ENCODE results near the gene CLK1. TPM values are rescaled to one million over a fixed set of nuclear protein-coding genes. Genes with fewer than 3 reads are reported as not detected.

CLK1 gene
- total and polyA plus RNA-seq, 2 of the 8 experiments (the other 6 are each of a cell fraction or from before 2014, with no cell fraction given) = 22.3 to 35.2 TPM

GRCh38 chr2:200877443-200877842, 13.0 kb upstream of the CLK1 start:
- CTCF ChIA-PET (ENCODE audit: partially characterized antibody) = interaction anchor here (1.1 kb wide), 1 partner anchor 355 kb away, joined by 4 read pairs; no protein-coding TSS in a partner anchor
- TF ChIP-seq ZNF274 (IDR thresholded peaks at IDR 0.05; ENCODE audit: borderline replicate concordance, extremely low read depth, low read length) (no peak), USF2 (IDR thresholded peaks at IDR 0.05; ENCODE audit: low read length) (no peak), YY1 (IDR thresholded peaks at IDR 0.05; ENCODE audit: low read depth, low read length) (no peak), PHF8 (conservative IDR thresholded peaks at IDR 0.05; ENCODE audit: low read depth, low read length) (no peak), TEAD4 (IDR thresholded peaks at IDR 0.05; ENCODE audit: low read depth, low read length) (no peak), JUN (IDR thresholded peaks at IDR 0.05; ENCODE audit: low read depth, low read length) (no peak), E2F6 (IDR thresholded peaks at IDR 0.05) (no peak), KDM4A (IDR thresholded peaks at IDR 0.05; ENCODE audit: low read depth, low read length, severe bottlenecking) (no peak), KDM5A (IDR thresholded peaks at IDR 0.05; ENCODE audit: low read length) (no peak), SAP30 (IDR thresholded peaks at IDR 0.05; ENCODE audit: insufficient read depth, insufficient replicate concordance, low read length) (no peak), EP300 (IDR thresholded peaks at IDR 0.05; ENCODE audit: borderline replicate concordance in 1 of 2, low read depth in 2 of 2, low read length in 2 of 2) (no peak), CBX5 (IDR thresholded peaks at IDR 0.05; ENCODE audit: low read depth, low read length) (no peak), CTBP2 (IDR thresholded peaks at IDR 0.05; ENCODE audit: borderline replicate concordance, insufficient read depth, insufficient read length, low read length) (no peak)

More at GRCh38 chr2:200877443-200877842, 13.0 kb upstream of the CLK1 start:
- no peak overlapping the region for H2BK5ac ChIP-seq (ENCODE audit: low read depth, low read length)
- no peak overlapping the region for H3K23ac ChIP-seq (ENCODE audit: insufficient read length)
- no peaks in the 10 kb centered on the region for H3K27me3 ChIP-seq (replicated peaks in 1 of 4; ENCODE audit: control insufficient read depth in 3 of 4, extremely low read depth in 1 of 4, insufficient read depth in 3 of 4, low read length in 3 of 4)
- H3K9me3 ChIP-seq (ENCODE audit: insufficient read depth in 2 of 2, low read depth in 1 of 2, low read length in 1 of 2) = no peaks in the 10 kb centered on the region
- no peaks in the 10 kb centered on the region for H3K4me1 ChIP-seq (replicated peaks in 1 of 4; ENCODE audit: control insufficient read depth in 3 of 4, insufficient read depth in 4 of 4, low read length in 3 of 4)
- H3K14ac ChIP-seq (ENCODE audit: insufficient read length) = no peak overlapping the region
- no peak overlapping the region for H2BK120ac ChIP-seq (replicated peaks; ENCODE audit: low read depth, low read length)
- no peak overlapping the region for H2BK15ac ChIP-seq (ENCODE audit: low read length)
- no peak overlapping the region for H3K4ac ChIP-seq (replicated peaks; ENCODE audit: insufficient read length, low read depth, low read length)
- H3K9ac ChIP-seq (replicated peaks in 1 of 4; ENCODE audit: extremely low read depth in 1 of 4, low read depth in 3 of 4, low read length in 3 of 4) = no peak overlapping the region
- no peak overlapping the region for H3K27ac ChIP-seq (ENCODE audit: low read depth, low read length)
- POLR2A ChIA-PET (ENCODE audit: partially characterized antibody) = interaction anchor here (1.0 to 1.3 kb wide), 2 partner anchors 12 to 13 kb away, joined by 6 read pairs; partner anchors contain the start of genes CLK1, NIF3L1 and PPIL3
- no peak overlapping the region for H2AK5ac ChIP-seq (ENCODE audit: low read depth, low read length)
- no peak overlapping the region for H3K18ac ChIP-seq (ENCODE audit: extremely low read depth, low read length)
- H3K79me1 ChIP-seq (ENCODE audit: low read depth, low read length) = no peaks in the 10 kb centered on the region
- H2AFZ ChIP-seq (ENCODE audit: low read length) = no peak overlapping the region
- FAIRE-seq = no peak
- H3K4me3 ChIP-seq (ENCODE audit: extremely low read depth in 1 of 4, insufficient read depth in 2 of 4, low read depth in 3 of 4, low read length in 4 of 4) = no peak overlapping the region
- no peak overlapping the region for H4K91ac ChIP-seq (replicated peaks; ENCODE audit: insufficient read length, low read length)
- no peak overlapping the region for H2BK20ac ChIP-seq (ENCODE audit: low read length)
- peaks cover 6 to 49% (median 31%) of the 10 kb centered on the region in 4 experiments; a peak in 7 of 8 replicates for H3K36me3 ChIP-seq (ENCODE audit: control insufficient read depth in 2 of 4, insufficient read depth in 4 of 4, low read length in 3 of 4)
- no peak overlapping the region for H4K5ac ChIP-seq (ENCODE audit: insufficient read length, low read depth, low read length)
- H3K23me2 ChIP-seq (ENCODE audit: low read depth, low read length) = no peaks in the 10 kb centered on the region
- no peak overlapping the region for H3K4me2 ChIP-seq (ENCODE audit: insufficient read depth in 1 of 2, low read depth in 2 of 2, low read length in 2 of 2)
- no peak for DNase-seq (ENCODE audit: low read depth in 1 of 2, low spot score in 2 of 2)
- H3K56ac ChIP-seq (replicated peaks; ENCODE audit: insufficient read length, low read depth, low read length) = no peak overlapping the region
- H4K8ac ChIP-seq (ENCODE audit: extremely low read depth, insufficient read depth, low read length) = no peak overlapping the region
- no peak overlapping the region for H2BK12ac ChIP-seq (ENCODE audit: low read depth, low read length)
- H4K20me1 ChIP-seq (replicated peaks in 1 of 2; ENCODE audit: control insufficient read depth in 1 of 2, insufficient read depth in 2 of 2, low read length in 2 of 2) = no peaks in the 10 kb centered on the region
- H3K79me2 ChIP-seq (ENCODE audit: control insufficient read depth in 1 of 2, insufficient read depth in 2 of 2, low read length in 2 of 2) = no peaks in the 10 kb centered on the region

All from H1 (cell line).